CD4-positive, alpha-beta T cell treated with Interleukin-6 at 100 ng/mL for 8 hours (primary cell): ENCODE results near the gene CAMK2N2.
A peak's percentile ranks its signal among the peaks of the same experiment; 100 is the strongest.
"Not testable (repeated sequence)": the region's sequence is repeated elsewhere in the genome, so short reads cannot be mapped to it uniquely, and the experiment has no call there.

Experiments used
- DNase-seq: peaks from one replicate; pipeline ENCODE4 v3.0.0-alpha.2; 2020; ENCODE audit warnings: mixed read lengths, low spot score

Gene CAMK2N2

DNA sequence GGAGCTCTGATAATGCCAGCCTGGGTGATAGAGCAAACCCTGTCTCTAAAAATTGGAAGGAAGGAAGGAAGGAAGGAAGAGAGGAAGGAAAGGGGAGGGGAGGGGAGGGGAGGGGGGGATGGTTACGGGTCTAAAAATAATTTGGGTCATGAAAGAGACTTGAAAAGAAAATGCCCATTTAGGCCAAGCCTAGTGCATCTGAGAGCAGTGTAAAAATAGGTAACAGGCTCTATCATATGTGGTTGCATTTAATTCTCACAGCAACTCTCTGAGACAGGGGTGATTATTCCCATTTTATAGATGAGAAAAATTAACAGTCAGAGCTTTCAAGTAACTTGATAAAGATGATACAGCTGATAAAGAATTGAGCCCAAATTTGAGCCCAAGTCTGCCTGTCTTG, 10.9 kb upstream of the CAMK2N2 start:
- DNase-seq, result no peak

DNA sequence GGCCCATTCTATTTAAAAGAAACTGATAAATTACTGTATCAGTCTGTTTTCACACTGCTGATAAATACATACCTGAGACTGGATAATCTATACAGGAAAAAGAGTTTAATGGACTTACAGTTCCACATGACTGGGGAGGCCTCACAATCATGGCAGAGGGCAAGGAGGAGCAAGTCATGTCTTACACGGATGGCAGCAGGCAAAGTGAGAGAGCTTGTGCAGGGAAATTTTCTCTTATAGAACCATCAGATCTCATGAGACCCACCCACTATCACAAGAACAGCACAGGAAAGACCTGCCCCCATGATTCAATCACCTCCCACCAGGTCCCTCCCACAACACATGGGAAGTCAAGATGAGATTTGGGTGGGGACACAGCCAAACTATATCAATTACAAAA, 5.9 kb upstream of the CAMK2N2 start:
- DNase-seq, result not testable (repeated sequence)

DNA sequence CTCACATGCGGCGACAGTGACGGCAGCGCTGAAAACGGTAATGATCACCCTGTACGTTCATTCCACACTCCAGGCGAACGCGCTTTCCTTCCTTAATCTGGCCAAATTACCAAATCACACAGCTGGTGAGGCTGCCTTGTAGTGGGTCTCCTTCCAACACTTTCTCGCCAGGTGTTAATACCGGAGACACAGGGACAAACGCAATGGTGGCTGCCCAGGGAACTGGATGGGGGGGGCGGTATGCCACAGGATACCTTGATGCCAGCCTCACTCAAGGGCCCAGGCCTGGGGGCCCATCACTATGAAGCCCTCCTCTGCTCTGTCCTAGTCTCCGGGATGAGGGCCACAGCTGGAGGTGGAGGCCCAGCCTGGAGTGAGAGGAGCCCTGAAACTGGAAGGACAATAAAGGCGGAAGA, 1.4 kb upstream of the CAMK2N2 start:
- no peak for DNase-seq

DNA sequence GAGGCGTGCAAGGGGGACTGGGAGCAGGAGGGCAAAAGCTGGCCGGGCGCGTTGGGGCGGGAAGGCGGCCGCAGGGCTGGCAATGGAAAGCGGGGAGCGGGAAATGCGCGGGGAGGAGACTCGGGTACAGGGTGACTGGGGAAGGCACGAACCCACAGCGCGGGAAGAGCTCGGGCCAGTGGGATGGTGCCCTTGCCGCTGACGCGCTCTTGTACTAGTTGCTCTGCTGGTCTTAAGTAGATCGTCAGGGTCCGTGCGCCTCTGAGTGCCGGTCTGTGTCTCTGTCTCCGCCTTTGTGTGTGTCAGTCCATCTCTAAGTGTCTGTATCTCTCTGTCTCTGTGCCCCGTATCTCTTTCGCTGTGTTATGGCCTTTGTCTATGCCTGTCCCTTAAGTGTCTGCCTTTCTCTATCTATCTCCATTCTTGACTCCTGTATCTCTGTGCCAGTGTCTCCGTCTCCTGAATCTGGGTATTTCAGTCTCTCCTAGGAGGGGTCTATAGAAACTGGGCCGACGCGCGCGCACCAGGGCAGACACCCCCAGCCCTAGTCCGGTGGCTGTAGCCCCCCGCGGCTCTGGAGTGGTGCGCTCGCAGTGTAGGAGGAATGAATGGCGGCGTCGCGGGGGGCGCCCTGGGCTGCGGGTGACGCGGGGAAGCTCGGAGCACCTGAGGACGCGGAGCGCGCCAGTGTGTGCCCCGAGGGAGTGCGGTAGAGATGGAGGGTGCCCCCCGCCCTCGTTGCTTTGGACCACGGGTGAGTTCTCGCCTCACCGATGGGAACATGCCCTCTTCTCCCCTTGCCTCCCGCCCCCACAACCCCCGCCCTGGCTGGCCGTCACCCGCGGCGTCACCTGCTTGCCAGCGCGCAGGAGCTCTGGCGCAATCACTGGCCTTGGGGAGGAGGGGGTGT, 756 bp upstream of the CAMK2N2 start:
- no peak for DNase-seq

DNA sequence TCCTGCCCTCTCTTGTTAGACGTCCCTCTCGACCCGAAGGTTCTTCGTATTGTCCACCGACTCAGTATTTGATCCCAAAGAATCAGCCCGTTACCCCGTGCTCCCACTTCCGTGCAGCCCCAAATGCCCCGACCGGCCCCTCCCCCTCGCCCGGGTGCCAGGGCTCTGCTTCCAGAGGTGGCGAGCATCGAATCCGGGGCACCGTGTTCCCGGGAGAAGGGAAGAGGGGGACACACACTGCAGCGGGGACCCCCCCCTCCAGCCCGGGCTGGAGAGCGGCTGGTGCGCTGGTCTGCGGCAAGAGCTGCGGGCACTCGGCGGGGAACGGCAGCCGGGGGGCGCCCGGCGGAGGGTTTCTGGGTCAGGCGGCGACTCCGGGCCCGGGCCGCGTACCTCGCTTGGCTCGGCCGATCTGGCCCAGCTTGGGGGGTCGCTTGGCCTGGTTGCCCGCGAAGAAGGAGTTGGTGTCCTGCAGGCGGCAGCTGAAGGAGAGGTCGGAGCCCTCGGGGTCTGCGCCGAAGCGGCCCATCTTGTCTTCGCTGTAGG, 556 bp downstream of the CAMK2N2 start:
- no peak for DNase-seq

DNA sequence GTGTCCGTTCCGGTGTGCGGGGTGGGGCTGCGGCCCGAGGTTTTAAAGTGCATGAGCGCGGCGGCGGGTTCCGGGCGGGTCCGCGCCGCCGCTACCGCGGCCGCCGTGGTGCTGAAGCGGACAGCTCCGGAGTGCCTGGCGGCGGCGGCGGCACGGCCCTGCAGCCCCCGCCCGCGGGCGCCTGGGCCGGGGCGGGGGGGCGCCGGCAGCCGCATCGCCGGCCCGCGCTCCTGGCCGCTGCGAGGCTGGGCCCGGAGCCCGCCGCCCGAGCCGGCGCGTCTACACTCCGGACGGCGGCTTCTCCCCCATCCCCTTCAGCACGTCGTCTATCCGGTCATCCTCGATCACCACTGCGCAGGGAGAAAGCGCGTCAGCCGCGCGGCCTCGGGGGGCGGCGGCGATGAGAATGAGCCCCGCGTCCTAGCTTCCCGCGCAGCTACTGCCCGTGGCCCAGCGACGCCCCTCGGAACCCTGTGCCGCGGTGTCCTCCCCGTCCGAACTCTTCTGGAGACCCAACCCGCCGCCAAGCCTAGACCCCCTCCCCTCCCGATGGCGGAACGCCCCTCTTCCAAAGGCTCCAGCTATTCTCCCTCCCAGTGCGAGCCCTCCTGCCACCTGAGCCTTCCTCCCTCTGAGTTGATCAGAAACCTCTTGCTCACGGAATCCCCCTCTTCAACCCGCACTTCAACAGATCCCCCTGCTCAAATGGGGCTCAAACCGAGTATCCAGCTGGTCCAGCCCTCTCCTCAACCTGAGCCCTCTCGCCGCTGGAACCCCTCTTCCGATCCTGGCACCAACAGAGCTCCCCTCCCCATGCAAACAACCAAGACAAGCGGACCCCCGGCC, 1.3 kb downstream of the CAMK2N2 start:
- DNase-seq, result no peak

DNA sequence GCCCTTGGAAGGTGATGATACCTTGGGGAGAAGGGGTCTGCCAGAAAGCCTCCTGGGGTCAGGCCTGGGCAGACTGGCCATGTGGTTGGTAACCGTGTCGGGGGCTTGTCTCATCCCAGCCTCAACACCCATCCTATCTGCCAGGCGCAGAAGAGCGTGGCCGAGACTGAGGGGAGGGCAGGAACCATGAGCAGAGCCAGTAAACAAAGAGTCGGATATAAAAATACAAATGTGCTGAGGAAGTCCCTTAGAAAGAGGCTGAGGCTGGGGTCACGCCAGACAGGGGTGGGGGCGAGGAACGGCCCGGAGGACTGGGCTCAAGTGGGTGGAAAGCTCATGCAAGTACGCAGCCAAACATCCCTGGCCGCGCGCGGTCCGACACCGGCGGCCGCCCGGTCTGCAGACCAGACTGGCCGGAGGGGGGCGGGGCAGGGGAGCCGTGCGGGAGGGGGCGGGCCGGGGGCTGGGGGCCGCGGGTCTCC, 1.9 kb downstream of the CAMK2N2 start:
- no peak for DNase-seq

DNA sequence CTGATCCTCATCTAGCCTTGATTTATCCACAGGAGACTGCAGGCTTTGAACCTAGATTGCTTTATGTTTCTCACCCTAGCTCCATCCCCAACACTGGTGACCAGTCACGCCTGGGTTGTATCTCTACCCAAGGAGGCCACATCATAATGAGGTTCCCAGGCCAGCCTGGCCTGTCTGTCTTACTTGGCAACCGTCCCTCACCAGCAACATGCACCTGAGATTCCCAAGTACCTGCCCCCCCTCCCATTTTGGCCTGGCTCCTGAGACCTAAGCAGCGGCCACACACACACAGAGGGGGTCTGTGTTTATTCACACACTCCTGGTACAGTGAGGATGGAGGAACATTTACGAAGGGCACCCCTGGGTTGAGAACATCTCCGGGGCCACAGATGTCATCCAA, 2.4 kb downstream of the CAMK2N2 start:
- DNase-seq, result no peak

DNA sequence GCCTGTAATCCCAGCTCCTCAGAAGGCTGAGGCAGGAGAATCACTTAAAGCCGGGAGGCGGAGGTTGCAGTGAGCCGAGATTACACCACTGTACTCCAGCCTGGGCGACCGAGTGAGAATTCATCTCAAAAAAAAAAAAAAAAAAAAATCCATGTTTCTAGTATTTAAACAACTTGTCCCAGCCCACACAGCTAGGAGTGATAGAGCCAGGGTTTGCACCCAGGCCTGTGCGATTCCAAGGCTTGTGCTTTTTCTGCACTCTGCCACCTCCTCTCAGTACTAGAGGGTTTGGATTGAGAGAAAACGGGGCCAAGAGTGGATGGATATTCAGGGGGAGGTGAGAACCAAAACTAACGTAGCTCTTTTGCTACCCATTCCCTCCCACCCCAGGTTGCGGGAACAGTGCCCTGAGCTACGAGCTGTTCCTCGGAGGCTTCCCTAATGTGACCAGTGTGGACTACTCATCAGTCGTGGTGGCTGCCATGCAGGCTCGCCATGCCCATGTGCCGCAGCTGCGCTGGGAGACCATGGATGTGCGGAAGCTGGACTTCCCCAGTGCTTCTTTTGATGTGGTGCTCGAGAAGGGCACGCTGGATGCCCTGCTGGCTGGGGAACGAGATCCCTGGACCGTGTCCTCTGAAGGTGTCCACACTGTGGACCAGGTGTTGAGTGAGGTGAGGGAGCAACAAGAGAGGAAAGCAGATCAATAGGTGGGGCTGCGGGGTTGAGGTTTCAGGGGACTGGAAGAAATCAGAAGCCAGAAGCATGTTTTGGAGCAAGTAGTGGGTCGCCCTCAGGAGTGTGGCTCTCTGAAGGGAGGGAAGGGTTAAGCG, 4.1 kb downstream of the CAMK2N2 start:
- DNase-seq, result no peak

DNA sequence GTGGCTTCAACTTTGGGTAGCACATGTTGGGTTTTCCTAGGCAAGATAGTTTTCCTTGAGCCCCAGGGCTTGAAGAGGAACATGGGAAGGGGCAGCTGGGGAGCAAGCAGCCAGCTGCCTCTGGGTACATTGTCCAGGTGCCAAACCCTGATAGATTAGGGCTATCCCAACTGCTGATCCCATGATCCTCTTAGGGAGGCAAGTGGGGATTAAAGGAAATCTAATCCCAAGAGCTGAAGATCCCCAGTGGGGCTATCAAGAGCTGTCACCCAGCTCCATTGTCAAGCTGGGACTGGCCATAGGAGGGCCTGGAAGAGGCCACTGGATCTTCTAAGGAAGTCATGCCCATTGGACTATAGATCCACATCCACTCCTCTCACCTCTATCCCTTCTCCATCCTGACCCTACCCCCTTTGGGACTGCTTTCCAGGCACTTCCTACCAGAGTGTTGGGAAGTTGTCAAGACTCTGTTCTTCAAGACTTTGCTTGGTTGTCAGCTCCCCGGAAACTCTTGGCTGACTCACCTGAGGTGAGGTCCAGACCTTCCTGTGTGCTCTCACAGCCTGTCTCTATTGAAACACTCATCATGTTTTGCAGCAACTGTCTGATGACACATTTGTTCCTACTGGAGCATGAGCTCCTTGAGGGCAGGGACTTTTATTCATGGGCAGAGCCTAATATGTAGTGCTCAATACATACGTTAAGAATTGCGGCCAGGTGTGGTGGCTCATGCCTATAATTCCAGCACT, 5.9 kb downstream of the CAMK2N2 start:
- no peak for DNase-seq

DNA sequence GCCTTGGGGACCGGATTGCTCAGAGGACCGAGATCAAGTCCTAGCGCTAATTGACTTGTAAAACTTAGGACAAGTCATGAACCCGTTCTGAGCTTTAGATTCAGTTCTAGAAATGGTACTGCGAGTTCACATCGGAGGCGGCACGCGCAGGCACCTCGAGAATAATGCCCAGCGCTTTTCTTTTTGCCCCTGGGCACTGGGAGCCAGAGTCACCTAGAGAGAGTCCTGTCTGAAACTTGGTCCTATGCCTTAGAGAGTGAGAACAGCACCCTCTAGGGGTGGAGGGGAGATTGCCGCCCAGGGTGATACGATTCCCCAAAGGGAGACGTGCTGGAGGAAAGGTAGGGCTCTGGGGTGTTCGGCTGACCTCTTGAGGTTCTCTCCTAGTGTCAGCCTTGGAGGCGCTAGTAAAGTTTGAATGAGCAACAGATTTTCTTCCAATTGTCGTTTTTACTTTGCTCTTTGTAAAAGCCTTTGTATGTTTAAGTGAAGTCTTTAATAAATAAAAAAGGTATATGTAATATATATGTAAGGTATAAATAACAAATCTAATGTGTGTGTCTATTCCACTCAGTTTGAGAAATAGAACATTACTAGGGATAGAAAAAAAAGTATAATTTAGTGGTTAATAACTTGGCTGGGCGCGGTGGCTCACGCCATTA, 11.1 kb downstream of the CAMK2N2 start:
- DNase-seq, result peak; percentile 88

DNA sequence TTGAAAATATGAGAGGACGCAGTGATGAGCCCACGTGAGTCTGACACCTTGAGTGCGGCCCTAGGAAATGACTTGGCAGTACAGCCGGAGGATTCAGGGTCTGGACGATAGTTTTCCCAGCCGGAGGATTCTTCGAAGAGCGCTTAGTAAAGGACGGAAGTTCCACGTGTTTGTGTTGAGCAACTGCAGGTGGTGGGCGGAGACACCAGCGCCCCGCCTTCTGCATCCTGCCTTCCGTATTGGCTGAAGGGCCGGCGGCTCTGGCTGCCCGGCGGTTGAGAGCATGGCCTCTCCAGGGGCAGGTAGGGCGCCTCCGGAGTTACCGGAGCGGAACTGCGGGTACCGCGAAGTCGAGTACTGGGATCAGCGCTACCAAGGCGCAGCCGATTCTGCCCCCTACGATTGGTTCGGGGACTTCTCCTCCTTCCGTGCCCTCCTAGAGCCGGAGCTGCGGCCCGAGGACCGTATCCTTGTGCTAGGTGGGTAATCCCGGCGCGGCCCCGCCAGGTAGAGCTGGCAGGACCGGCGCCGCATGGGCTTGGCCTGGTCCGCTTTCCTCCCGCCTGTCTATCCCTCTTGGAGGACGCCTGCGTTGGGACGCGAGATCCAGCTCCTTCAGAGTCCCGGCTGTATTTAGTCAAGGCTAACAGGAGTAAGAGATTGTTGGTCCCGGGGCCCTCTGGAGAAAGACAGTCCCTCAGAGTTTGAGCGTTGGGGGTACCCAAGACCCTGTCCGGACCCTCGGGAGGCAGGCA, 11.8 kb downstream of the CAMK2N2 start, which contains the start of gene EEF1AKMT4:
Gene EEF1AKMT4 (plus strand): TSS at position 261 of the 755 bp plus-strand sequence. CDS start 23 bp downstream, at position 284.
- peak; percentile 97 for DNase-seq

DNA sequence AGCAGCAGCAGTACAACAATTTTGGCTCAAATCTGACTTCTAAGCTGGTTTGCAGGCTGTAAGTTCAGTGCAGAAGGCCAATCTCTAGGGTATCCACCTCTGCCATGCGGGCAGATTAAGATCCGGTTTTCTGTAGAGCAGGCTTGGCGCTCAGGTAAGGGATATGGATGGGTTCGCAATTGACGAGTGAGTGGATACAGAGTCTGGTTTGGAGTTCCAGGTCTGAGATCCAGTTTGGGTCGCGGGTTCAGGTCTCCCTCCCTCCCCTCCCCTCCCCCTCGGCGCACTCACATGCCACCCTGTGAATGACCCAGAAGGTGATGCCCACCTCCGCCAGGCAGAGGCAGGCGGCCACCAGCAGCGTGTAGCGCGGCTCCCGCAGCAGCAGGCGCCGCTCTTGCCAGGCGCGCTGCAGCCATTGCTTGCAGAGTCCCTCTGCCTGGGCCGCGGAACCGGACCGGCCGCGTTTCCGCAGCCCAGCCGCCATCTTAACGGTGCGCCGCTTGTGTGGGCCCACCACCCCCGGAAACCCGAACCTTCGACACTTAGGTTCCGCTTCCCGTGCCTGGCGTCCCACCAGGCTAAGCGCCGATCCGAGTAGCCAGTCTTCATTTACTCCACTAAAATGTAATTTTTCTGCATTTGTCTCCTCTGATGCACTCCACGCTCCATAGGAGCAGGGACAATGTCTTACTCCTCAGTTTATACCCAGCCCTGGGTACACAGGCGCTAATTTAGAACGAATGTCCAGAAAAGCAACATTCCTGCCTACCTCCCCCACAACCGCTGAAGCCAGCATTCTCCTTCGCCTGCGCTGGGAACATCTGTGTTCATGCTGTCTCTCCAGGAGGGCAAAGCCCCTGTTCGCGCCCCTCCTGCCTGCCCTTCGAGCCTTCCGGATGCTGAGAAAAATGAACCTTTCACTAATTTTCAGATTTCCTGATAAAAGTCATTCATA, 12.6 kb downstream of the CAMK2N2 start, which contains the start of gene ALG3:
Gene ALG3 (minus strand): TSS at position 509 of the 958 bp plus-strand sequence. CDS start 22 bp downstream, at position 487.
- peak; percentile 82 for DNase-seq

DNA sequence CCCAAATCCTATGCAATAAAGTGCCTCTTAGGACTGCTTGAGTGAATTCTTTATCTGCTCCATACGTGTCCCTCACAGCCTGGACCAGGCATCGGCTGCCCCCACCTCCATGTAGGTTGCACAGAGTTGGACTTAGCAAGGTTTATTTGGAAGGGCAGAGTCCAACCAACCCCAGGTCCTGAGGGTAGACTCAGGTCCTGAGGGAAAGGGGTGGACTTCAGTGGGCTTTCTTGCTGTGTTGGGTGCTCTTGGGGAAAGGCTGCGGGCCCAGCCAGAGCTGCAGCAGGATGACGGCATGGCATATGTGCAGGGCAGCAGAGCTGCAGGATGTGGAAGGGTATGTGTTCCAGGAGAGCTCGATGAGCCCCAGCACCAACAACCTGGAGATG, 19.1 kb downstream of the CAMK2N2 start:
- no peak for DNase-seq

DNA sequence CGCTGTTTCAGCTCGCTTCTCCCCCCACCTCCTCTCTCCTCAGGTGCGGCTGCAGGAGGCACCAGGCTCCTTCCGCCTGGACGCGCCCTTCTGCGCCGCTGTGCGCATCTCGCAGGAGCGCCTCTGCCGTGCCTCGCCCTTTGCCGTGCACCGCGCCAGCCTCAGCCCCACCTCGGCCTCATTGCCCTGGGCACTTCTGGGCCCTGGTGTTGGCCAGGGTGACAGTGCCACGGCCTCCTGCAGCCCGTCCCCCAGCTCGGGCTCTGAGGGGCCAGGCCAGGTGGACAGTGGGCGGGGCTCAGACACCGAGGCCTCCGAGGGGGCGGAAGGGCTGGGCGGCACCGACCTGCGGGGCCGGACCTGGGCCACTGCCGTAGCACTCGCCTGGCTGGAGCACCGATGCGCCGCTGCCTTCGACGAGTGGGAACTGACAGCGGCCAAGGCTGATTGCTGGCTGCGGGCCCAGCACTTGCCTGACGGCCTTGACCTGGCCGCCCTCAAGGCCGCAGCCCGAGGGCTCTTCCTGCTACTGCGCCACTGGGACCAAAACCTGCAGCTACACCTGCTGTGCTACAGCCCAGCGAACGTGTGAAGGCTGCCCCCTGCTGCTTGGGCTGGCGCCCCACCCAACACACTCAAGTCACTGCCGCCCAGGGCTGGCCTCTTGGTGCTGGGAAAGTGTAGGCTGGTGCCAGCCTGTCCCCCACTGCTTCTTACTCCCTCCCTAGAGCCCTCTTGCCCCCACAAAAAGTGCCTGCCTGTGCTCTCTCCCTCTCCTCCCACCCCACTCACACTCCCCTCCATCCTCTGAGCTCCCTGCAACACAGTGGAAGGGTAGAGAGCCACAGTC, 19.7 kb downstream of the CAMK2N2 start:
- no peak for DNase-seq

DNA sequence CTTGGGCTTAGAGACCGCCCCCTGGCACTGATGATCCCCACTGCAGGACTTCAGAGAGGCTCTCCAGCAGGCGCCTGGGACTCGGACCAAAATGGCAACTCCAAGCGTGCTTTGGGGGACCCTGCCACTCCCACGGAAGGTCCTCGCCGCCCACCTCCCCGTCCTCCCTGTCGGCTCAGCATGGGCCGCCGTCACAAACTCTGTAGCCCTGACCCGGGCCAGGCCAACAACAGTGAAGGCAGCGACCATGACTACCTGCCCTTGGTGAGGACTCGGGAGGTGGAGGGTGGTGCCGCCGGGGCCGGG, 20.3 kb downstream of the CAMK2N2 start:
- no peak for DNase-seq

DNA sequence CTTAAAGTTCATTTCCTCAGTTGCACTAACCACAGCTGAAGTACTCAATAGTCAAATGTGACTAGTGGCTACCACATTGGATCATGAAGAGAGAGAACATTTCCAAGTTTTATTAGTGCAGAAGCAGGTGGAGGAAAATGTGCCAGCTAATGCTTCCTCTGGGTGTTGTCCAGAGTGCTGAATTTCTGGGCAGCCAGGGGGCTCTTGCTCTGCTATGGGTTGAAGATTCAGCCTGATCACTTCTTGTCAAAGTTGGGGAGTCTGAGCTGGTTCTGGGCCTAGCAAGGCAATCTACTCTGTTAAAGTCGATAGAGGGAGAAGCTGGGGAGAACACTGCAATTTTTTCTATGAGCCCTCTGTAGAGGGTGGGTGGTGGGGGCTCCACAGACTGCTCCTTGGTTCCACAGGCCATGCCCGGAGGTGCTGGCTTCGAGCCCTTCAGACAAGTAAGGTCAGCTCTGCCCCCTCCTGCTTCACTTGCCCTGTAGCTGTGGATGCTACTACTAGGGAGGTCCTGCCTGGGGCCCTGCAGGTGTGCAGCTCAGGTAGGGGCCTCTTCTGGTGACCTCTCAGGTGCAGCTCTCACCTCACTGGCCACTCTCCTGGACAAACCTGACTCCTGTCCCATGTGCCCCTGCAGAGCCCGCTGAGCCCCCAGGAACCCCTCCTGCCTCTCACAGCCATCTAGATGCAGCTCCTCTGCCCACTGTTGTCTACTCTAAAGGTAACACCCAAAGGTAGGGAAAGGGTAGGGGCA, 20.8 kb downstream of the CAMK2N2 start:
- DNase-seq, result no peak
